Posterior vena cava (tissue), 2 donors: ENCODE measurements around the gene RASGRP2. TPM values are rescaled to one million over a fixed set of nuclear protein-coding genes. Genes with fewer than 3 reads are reported as not detected.
"Not testable (repeated sequence)": the region's sequence is repeated elsewhere in the genome, so short reads cannot be mapped to it uniquely, and the experiment has no call there.

Experiments
- DNase-seq: peaks from one replicate; pipeline ENCODE4 v3.0.0-alpha.2; 2020; ENCODE audit warnings: low spot score
- intact Hi-C, 2 donors: fragments of 100-400 bp; cut with DNase I; formaldehyde crosslinking; loops; one replicate each; pipeline versions ENCODE4 v1.14.1 to v1.14.2; 2022 to 2023
- total RNA-seq, 2 donors: library from RNA; stranded (reverse); fragmentation: NEBNext Ultra II Directional; extraction: Animal tissue kit (Norgen Biotek cat#: 25700); gene quantifications; one replicate each; pipeline ENCODE4 v1.2.1, GENCODE V29; 2021
- donor health status: DM: yes; HTN: yes; CAD: no.
- donor health status: DM: yes; HTN: yes; CAD: no.

RASGRP2 gene
- total RNA-seq, 2 donors from 2014 or later, result 41.3 to 49.6 TPM

- intact Hi-C loops, result no loop called here
- no peak for DNase-seq
Measured at GRCh38 chr11:64713016-64713707, 30.8 kb downstream of the RASGRP2 start.

- DNase-seq, result no peak
Measured at GRCh38 chr11:64712430-64713015, 31.4 kb downstream of the RASGRP2 start.

GRCh38 chr11:64711956-64712362 lies 32.0 kb downstream of the RASGRP2 start:
- intact Hi-C loops, result no loop called here
- no peak for DNase-seq

More at GRCh38 chr11:64712430-64713015, 31.4 kb downstream of the RASGRP2 start:
- intact Hi-C loops, result no loop called here

- DNase-seq, result no peak
- intact Hi-C loops, result no loop called here
Measured at GRCh38 chr11:64711138-64711955, 32.6 kb downstream of the RASGRP2 start.

- DNase-seq, result no peak
- intact Hi-C loops, result no loop called here
Measured at GRCh38 chr11:64710418-64711137, 33.4 kb downstream of the RASGRP2 start.

GRCh38 chr11:64705501-64705900 lies 38.4 kb downstream of the RASGRP2 start:
- intact Hi-C loops, result no loop called here
- DNase-seq, result no peak

GRCh38 chr11:64703048-64703447 lies 40.9 kb downstream of the RASGRP2 start:
- no peak for DNase-seq
- intact Hi-C loops, result no loop called here

- DNase-seq, intact Hi-C loops: not testable (repeated sequence)
Measured at GRCh38 chr11:64701956-64702355, 42.0 kb downstream of the RASGRP2 start.

GRCh38 chr11:64698427-64698826 lies 45.5 kb downstream of the RASGRP2 start:
- DNase-seq, result peak; percentile 67
- intact Hi-C loops, result no loop called here

GRCh38 chr11:64697663-64698375 lies 46.1 kb downstream of the RASGRP2 start:
- intact Hi-C loops, result no loop called here
- peak; percentile 55 for DNase-seq

GRCh38 chr11:64696045-64696444 lies 47.9 kb downstream of the RASGRP2 start:
- intact Hi-C loops, result no loop called here

GRCh38 chr11:64695548-64695947 lies 48.4 kb downstream of the RASGRP2 start:
- DNase-seq, result peak; percentile 36
- intact Hi-C loops, result no loop called here

More at GRCh38 chr11:64696045-64696444, 47.9 kb downstream of the RASGRP2 start:
- DNase-seq, result no peak

GRCh38 chr11:64694821-64695365 lies 49.0 kb downstream of the RASGRP2 start:
- DNase-seq, result peak; percentile 69
- intact Hi-C loops, result no loop called here

- peak; percentile 61 for DNase-seq
- intact Hi-C loops, result no loop called here
Measured at GRCh38 chr11:64694026-64694755, 49.8 kb downstream of the RASGRP2 start.

- DNase-seq, result peak; percentile 16
- intact Hi-C loops, result no loop called here
Measured at GRCh38 chr11:64692764-64693331, 51.1 kb downstream of the RASGRP2 start.

GRCh38 chr11:64691543-64691942 lies 52.4 kb downstream of the RASGRP2 start:
- DNase-seq, result no peak
- intact Hi-C loops, result no loop called here

- intact Hi-C loops, result no loop called here
- no peak for DNase-seq
Measured at GRCh38 chr11:64690235-64690634, 53.7 kb downstream of the RASGRP2 start.

- peak; percentile 95 for DNase-seq
- intact Hi-C loops, result no loop called here
Measured at GRCh38 chr11:64688534-64688982, 55.4 kb downstream of the RASGRP2 start.
